ENCODE data around the gene SRMS.

Gene SRMS

DNA sequence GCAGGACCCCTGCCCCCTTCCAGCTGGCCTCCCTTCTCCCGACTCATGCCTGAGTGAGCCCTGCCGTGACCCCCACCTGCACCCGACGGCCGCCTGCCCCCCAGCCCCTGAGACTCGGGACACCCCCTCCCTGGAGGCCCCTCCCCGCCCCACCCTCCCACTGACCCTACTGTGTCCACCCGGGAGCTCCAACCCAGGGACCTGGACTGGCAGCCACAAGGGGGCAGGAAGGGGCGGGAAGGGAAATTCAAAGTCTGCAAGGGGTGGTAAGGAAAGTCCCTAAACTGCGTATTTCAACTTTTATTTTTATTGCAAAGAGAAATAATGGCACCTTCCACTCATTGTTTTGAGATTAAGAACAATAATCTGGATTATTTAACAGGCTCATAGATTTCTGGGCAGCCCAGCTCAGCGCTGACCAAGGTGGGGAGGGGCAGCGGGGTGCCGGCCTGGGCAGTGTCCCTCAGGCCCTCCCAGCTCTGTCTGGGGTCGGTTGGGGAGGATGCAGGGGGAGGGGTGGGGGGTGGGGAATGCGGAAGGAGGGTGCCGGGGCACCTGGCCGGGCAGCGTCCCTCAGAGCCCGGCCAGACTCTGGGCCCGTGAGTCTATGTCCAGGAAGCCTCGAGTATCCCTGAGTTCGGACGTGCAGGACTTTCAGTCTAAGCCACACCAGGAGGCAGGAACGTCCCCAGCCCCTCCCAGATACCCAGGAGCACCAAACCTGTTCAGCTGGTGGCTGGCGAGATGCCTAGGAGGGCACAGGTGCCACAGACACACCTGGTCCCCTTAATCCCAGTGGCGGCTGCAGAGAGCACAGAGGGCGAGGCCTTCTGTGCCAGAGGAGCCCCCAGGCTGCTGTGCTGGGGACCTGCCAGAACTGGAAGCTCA lies 9.1 kb downstream of the SRMS start:
- no peak for DNase-seq (ENCODE audit: low read depth)

DNA sequence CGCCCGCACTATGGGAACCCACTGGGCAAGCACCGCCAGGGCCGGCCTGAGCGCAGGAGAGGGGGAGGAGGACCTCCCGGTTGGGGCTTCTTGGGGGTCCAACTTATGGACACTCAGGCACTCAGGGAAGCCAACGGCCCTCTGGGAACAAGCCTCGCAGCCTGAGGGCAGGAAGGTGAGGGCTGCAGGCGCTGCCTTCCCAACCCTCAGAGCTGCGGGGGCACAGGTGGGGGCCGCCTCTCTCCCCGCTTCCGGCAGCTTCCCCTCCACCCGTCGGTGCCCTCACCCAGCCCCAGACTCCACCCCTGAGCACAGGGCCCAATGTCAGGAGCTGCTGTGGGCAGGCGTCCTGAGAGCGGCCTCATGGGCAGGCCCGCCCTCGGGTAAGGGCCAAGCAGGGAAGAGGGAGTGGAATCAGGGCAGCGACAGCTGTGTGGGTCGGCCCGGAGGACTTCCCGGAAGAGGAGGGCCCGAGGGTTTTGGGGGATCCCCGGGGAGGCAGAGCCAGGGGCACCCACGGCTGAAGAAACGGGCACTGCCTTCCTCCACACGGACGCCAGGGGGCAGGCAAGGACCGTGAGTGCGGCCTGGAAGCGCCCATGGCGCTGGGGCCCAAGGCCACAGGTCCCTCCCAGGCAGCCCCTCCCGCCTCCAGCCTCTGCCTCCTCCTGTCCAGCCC lies 9.9 kb downstream of the SRMS start:
- DNase-seq (ENCODE audit: low read depth) = peak; percentile 84

DNA sequence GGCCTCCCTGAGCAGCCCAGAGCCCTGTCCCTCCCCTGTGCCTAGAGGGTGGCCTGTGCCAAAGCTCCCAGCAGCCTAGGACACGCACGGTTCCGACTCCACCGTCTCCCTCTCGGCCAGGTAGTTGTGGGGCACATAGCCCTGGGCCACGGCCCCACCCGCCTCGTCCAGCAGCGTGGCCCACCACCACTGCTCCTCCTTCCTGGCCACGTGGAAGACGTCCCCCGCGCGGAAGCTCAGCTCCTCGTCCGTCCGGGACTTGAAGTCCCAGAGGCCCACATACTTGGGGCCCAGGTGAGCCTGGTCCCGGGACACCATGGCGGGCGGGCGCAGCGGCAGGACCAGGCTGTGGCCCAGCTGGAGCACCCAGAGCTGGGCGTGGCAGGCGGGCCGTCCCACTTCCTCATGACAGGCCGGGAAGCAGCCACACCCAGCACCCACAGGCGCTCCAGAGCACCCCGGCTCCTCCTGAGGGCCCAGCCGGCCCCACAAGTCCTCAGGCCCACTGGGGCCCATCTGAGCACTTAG lies 10.5 kb downstream of the SRMS start, which contains the start of gene PTK6:
Gene PTK6, minus strand, starts transcription at position 380 of the 528 bp plus-strand sequence. Its CDS starts 62 bp downstream, at position 318.
- no peak for DNase-seq (ENCODE audit: low read depth)

DNA sequence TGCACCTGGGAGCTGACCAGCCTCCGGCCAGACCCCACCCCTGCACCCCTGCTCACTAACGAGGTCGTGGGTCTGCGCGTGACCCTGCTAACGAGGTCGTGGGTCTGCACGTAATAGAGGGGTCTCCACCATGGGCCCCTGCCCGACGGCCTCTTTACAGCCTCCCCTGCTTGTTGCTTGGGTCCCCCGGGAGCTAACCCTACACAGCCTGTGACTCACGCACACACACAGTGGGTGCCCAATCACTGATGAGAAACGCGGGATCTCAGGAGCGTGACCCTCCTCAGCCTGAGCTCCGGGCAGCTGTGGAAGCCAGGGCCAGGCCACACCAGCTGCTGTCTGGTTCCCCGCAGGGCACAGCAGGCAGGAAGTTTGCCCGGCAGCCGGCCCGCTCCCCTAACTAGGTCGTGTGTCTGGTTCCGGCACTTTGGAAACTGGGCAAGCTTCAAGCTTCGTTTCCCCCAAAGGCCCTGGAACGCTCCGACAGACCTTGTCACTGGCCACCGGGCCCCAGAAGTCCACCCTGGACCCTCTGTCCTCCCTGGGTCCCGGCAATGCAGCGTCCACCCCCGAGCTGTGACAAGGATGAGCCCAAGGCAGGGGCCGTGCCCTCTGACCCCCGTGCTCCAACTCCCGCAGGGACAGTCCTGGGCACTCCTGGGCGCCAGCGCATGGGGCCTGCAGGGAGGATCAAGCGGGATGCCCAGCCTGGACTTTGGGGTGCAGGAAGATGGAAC lies 11.1 kb downstream of the SRMS start:
- no peak for DNase-seq (ENCODE audit: low read depth)

DNA sequence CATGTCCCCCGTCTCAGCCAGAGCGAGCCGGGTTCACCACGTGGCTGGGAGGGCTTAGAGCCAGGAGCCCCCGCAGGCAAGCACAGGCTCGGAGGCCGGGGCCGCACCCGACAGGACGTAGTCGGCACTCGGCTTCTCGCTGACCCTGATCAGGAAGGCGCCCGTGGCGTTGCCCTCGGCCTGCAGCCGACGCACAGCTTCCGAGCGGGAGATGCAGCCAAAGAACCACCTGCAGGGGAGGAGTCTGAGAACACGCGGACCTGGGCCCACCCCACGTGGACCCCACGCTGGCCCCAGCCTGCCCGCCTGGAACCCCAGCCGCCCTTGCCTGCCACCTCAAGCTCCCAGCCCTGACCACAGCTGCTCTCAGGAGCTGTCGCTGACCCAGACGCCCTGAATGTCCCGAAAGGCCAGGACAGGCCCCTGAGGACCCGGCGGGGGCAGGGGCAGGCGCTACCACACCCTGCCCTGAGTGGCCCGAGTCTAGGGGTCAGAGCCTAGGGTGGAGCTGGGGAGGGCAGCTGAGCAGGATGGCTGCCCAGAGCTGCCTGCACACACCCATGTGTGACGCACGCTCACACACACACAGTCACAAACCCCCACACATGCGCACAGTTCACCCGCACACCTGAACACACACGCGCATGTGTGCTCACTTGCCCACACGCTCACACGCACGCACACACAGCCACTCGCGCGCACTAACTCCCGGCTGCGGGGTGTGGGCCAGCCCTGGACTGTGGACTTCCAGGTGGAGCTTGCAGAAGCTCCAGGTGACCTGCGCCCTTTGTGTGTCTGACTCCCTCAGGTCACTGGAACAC lies 12.5 kb downstream of the SRMS start:
- no peak for DNase-seq (ENCODE audit: low read depth)

DNA sequence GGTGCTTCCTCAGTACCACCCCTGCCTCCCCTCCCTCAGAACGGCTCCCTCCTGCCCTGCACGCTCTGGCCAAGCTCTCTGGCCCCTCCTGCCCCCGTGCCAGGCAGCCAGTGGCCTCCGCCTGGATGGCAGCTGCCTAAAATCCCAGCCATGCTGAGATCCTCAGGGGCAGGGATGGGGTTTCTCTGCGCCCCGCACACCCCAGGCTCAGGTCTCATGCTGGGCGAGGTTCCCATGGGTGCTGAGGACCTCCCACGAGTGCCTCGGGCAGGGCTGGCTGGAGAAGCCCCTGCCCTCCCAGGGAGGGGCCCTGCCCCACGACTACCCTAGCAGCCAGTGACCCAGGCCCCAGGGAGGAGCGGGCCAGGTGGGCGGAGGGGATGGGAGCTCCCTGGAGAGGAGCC lies 13.1 kb downstream of the SRMS start:
- DNase-seq (ENCODE audit: low read depth) = no peak

DNA sequence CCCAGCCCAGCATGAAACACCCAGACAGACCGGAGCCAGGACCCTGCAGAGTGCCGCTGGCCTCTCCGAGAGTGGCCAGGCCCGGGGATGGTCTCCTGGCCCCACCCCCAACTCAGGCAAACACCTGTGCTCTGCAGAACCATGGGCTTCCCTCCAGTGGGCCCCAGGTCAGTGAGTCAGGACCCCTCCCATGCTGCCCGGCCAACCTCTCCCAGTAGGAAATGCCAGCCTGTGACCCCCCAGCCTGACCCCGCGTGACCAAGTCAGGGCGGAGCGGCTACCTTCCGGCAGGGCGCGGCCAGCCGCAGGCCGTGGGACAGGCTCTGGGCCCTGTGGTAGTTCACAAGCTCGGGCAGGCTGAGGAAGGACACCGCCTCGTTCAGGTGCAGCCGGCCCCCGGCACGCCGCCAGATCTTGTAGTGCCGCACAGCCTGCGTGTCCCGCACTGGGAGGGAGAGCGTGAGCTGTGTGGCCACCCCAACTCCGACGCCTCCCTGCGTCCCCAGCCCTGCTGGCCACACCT lies 13.6 kb downstream of the SRMS start:
- DNase-seq (ENCODE audit: low read depth) = no peak

DNA sequence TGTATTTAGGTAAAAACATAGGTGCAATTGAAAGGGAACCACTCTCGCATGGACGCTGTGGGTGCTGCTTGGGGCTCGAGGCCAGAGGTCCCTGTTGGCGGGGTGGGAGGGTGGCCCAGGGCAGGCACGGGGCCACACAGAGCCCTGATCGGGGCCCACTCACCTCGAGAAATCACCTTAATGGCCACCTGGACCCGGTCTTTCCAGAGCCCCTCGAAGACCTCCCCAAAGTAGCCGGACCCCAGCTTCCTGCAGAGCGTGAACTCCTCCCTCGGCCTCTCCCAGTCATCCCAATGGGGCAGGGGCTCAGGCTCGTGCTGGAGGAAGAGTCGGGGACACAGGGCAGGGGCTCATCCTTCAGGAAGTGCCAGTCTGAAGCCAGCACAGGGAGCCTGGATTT lies 14.2 kb downstream of the SRMS start:
- no peak for DNase-seq (ENCODE audit: low read depth)

DNA sequence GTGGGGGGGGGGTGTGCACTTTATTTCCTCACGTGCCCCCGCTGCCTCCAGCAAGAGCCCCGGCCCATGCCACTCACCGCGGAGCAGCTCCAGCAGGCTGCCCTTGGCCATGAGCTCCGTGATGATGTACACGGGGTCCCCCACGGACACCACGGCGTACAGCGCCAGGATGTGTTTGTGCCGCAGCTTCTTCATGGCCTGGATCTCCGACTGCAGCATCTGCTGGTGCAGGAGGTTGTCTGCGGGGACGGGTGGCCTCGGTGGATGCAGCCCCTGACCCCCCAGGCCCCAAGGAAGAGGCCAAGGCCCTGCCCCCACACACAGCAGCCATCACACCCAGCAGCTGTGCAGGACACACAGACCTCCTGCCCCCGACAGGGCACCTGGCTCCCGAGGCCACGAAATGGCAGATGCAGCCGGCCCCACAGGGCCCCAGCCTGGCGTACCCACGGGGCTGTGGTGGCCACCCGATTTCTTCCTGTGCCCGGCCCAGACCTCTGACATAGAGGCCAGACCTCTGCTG lies 15.0 kb downstream of the SRMS start:
- DNase-seq (ENCODE audit: low read depth) = no peak

DNA sequence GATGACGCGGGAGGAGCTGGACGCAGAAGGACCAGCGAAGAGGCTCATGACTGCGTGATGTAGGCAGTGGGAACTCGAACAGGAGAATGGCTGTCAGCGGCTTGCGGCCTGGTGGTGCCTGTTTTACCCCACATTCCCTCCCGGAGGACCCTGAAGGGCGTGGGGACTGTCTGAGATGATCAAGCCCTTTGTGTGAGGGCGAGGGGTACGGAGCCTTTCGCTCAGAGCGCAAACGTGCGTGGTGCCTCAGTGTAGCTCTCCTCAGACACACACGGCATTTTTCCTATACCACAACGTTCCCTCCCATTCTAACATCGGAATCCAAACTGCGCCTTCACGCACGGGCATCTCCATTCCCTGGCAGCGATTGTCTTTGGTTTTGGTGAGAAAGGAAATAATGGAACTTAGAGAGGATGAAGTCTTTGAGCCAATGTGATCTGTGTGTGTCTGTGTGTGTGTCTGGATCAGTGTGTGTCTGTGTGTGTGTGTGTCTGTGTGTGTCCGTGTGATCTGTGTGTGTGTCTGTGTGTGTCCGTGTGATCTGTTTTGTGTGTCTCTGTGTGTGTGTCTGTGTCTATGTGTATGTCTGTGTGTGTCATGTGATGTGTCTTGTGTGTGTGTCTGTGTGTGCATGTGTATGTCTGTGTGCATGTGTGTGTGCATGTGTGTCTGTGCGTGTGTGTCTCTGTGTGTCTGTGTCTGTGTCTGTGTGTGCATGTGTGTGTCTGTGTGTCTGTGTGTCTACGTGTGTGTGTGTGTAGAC lies 15.7 kb downstream of the SRMS start:
- no peak for DNase-seq (ENCODE audit: low read depth)

DNA sequence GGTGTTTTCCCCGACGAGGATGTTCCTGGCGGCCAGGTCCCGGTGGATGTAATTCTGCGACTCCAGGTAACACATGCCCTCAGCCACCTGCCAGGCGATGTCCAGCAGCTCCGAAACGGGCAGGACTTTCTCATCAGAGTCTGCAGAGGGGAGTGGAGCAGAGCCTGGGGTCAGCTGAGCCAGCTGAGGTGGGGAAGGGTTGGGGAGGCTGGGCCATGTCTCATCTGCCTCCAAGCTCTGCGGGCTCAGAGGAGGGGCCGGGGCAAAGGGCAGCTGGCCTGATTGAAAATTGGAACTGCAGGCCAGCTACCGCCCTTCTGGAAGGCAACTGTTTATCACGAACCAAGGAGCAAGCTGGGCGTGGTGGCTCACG lies 16.8 kb downstream of the SRMS start:
- no peak for DNase-seq (ENCODE audit: low read depth)

DNA sequence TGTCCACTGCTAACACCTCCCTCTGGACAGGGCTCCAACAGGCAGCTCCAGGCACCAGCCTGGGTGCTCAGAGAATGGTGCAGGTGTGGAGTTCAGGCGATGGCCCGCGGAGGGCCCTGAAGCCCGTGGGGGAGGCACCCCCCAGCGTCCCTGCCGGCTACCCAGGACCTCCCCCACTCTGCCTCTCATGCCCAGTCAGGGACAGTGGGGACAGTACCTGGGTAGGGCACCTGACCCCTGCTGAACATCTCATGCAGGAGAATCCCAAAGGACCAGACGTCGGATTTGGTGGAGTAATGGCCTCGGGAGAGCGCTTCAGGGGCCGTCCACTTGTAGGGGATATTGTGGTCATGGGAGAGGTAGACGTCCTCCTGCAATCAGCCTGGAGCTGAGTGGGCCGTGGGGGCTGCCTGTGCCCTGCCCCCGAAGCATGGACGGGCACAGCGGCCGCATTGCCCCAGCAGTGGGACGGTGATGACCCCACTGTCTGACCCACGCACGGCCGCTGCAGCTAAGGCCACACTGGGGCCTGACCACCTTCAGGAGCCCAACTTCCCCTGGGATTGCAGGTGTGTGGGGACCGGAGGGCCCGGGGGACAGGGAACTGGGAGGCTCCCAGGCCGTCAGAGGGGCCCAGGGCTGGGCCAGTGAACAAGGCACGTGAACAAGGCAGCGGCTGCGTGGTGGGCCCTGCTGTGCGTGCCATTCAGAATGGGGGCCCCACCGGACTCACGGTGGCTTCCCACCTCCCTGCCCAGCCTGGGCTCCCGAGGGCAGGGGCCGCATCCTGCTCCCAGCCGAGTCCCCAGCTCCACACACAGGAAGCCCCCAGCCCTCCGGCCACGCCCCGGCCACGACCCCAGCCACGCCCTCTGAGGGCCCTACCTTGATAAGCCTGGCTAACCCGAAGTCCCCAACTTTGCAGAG lies 17.4 kb downstream of the SRMS start:
- no peak for DNase-seq (ENCODE audit: low read depth)

DNA sequence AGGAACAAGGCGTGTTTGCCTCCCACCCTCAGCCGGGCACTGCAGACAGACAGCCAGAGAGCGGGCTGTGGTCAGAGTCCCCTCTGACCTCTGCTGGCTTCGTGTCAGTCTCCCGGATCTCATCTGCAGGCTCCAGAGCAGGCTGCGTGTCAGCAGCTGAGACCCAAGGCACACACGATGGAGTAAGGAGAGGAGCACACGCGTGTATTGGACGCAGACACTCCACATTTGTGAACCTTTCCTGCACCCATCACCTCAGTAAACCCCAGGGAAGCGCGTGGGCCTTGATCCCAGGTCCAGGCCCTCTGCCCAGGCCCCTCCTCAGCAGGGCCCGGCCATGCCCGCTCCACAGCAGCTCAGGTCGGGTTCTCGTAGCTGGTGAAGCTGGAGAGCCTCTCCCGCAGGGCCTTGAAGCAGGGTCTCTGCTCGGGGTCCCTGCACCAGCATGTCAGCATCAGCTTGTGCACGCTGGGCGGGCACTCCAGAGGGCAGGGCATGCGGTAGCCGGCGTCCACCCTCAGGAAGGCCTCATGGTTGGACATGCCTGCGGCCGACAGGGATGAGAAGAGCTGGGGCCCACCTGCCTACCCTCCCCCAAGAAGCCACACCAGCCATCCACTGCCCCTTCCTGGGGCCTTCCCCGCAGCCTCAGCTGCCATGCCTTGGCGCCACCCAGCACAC lies 18.2 kb downstream of the SRMS start:
- no peak for DNase-seq (ENCODE audit: low read depth)

DNA sequence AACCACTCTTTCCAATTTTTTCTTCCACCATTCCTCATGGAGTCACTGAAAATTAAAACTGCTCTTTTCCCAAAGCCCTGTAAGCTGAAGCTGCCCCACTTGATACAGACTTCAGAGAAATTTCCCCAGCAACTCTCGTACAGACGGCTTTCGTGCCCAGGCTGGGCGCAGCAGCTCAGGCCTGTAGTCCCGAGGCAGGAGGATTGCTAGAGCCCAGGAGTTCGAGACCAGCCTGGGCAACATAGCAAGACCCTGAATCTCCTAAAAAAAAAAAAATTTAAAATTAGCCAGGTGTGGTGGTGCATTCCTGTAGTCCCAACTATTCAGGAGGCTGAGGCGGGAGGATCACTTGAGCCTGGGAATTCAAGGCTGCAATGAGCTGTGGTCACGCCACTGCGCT lies 20.4 kb downstream of the SRMS start:
- DNase-seq (ENCODE audit: low read depth) = no peak

DNA sequence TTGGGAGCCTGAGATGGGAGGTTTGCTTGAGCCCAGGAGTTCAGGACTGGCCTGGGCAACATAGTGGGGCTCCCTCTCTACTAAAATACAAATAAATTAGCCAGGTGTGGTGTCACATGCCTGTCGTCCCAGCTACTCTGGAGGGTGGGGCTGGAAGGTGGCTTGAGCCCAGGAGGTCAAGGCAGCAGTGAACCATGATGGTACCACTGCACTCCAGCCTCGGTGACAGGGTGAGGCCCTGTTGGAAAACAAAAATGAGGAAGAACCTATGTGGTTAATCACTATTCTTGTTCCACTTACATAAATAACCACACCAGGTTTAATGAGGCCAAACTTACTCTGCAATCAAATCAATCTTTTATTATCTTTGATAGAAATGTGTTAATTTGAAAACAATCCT lies 21.6 kb downstream of the SRMS start:
- DNase-seq (ENCODE audit: low read depth) = no peak

DNA sequence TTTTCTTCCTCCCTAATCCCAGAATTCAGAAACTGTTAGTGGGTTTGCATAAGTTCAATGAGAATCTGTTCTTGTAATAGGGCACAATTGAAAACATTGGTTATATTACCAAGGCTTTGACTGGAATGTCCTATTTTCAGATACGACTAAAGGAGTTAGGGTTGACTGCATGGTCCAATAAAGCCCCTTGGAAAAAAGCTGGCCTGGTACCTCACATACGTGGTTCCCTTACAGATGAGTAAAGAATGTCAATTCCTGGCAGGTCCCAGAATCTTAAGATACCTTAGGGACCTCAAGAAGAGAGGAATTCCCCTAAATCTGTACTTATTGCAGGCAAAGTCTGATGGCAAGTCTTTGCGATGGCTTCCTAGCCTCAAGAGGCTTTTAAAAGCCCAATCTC lies 22.4 kb downstream of the SRMS start:
- DNase-seq (ENCODE audit: low read depth) = no peak

DNA sequence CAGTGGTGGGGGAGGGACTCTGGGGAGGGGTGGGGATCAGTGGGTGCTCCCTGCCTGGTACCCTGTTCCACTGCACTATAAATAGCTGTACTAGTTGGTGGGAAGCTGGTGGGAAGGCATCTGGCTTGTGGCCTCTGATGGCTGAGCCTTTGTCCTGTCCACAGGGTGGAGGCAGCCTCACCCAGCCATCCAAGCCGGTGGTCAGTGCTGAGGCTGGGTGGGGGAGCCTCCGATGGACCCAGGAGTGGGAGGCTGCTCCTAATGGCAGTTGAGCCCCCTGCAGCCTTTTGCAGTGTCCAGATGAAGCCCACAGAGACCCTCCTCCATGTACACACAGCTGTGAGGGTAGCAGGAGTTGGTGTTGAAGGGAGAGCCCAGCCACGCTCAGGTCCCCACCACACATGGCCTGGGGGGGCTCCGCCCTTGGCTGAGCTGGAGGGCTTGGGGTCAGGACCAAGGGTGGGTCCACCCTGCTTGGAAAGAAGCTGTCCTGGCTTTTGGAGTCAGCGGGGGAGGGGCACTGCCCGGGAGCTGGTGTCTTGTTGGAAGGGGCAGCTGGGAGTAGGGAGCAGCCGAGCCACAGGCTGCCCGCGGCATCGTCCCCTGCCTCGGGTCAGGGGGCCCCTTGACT lies 24.5 kb downstream of the SRMS start:
- no peak for DNase-seq (ENCODE audit: low read depth)

Data from activated T-helper 1 cell treated with Interleukin-2 at 50 U/mL for 16 hours (primary cell).